ENCODE results near the gene ARHGAP27. TPM values are rescaled to one million over a fixed set of nuclear protein-coding genes. Genes with fewer than 3 reads are reported as not detected.
"Not testable (repeated sequence)": the region's sequence is repeated elsewhere in the genome, so short reads cannot be mapped to it uniquely, and the experiment has no call there.

Gene ARHGAP27
- polyA plus RNA-seq (2014; cell fraction: cytosol; rRNA removed) = 3.6 and 6.1 TPM in 2 replicates
- 17.7 and 23.1 TPM in 2 replicates for polyA plus RNA-seq (2014; cell fraction: nucleus; rRNA removed)

DNA sequence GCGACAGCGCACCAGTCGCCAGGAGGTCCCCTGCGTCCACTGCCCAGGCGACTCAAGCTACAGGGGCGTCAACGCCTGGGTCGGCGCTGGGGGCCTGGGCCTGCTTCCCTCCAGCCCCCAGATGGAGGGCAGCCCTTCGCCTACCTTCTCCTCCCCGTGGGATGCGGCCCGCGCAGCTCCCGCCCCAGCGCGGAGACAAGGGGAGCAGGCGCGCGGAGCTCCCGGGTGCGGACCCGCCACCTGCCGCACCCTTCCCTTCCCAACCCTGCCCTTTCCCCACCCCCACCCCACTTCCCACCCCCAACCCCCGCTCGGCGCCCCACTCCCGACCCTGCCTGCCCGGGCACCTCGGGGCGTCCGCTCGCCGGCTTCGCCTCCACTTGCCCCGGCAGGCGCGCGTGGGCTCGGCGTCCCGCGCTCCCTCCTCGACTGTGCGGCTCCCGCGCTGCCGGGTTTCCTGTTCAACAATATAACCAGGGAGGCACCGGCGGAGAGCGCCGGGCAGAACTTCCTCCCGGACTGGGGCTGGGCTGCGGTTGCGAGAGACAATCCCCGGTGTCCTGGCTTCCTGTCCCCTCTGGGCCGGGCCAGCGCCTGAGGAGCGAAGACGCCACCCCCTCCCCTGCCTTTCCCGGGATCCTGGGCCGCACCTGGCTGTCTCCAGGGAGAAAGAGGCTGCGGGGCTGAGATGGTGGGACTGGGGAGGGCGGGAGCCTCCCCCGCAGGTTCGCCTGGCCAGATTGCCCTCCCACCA, at the start of gene ARHGAP27:
TSS of gene ARHGAP27 (minus strand) at position 466 of the 754 bp plus-strand sequence. CDS start 2,591 bp downstream, outside the sequence.
- DNase-seq (ENCODE audit: low spot score) = no peak

DNA sequence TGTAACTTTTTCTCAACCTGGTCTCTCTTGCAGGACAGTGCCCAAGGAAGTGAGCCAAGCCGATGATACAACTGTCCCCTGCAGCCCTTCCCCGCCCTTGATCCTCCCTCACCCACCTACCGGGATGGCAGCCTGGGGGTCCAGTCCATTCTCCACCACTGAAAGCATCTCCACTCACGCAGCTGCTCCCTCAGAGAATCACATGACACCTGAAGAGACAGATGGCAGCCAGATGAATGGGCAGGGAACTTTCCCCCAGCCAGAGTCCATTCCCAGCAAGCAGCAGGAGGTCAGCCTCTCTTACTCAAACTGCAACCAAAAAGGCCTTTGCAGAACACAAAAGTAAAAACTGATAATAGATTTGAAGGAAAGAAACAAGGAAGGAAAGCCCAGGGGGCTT, 49.6 kb upstream of the ARHGAP27 start:
- DNase-seq (ENCODE audit: low spot score) = not testable (repeated sequence)

DNA sequence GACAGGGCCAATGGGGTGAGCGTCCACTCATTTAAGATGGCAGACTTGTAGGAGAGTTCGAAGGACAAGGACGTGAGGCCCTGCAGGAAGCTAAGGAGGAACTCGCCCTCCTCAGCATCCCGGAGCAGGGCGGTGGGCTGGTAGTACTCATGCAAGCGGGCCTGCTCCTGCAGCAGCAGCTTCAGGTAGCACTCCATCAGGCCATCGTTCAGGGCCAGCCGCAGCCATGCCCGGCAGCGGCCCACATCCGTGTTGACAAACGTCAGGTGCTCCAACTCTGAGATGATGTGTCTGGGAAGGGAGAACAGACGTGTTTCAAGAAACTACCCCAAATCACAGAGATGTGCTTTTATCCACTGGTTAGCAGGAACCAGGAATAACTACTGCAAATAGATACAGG, 42.8 kb upstream of the ARHGAP27 start:
- DNase-seq (ENCODE audit: low spot score) = not testable (repeated sequence)

GRCh38 chr17:45472249-45472648, 39.6 kb upstream of the ARHGAP27 start:
- DNase-seq (ENCODE audit: low spot score) = not testable (repeated sequence)

DNA sequence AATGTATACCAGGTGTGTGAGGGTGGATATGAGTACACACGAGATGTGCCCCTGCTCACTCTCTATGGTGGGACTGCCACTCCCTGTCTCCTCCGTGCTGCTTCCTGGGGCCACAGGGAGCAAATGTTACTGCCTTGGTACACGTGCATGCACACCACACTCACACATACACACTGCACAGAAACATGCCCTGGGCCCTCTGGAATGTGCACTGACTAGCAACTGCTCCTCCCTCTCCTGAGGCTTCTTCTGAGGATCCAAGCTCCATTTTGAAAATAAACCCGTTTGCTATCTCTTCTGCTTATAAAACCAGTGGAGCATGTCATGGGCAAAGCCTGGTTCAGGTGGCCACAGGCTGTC, 36.5 kb upstream of the ARHGAP27 start:
- not testable (repeated sequence) for DNase-seq (ENCODE audit: low spot score)

- not testable (repeated sequence) for DNase-seq (ENCODE audit: low spot score)
These were observed 35.9 kb upstream of the ARHGAP27 start for GRCh38 chr17:45468293-45469203.

GRCh38 chr17:45461524-45462327, 29.1 kb upstream of the ARHGAP27 start:
- DNase-seq (ENCODE audit: low spot score) = not testable (repeated sequence)

DNA sequence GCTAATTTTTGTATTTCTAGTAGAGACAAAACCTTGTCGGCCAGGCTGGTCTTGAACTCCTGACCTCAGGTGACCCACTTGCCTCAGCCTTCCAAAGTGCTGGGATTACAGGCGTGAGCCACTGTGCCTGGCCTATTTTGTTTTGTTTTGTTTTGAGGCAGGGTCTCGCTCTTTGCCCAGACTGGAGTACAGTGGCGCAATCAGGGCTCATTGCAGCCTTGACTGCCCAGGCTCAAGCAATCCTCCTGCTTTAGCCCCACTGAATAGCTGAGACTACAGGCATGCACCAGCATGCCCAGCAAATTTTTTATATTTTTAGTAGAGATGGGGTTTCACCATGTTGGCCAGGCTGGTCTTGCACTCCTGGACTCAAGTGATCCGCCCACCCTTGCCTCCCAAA, 27.8 kb upstream of the ARHGAP27 start:
- not testable (repeated sequence) for DNase-seq (ENCODE audit: low spot score)

GRCh38 chr17:45454341-45454740, 21.7 kb upstream of the ARHGAP27 start:
- DNase-seq (ENCODE audit: low spot score) = not testable (repeated sequence)

DNA sequence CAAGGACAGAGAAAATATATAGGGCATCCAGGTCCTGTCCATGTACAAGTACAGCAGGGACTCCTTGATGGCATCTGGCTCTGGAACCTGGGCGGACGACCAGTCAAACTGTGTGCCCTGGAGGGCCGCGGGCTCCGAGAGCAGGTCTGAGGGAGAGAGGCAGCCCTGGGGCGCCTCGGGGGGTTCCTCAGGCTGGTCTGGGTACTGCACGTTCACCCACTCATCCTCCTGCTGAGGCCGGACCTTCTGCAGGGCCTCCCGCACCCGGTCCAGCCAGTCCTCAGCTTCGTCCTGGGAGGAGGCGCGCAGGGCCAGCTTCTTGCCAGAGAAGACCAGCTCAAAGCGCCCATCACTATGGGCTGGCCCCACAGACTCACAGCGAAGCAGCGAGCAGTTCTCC, 21.1 kb upstream of the ARHGAP27 start:
- DNase-seq (ENCODE audit: low spot score) = not testable (repeated sequence)

- not testable (repeated sequence) for DNase-seq (ENCODE audit: low spot score)
These were observed 20.5 kb upstream of the ARHGAP27 start for GRCh38 chr17:45453225-45453534.

DNA sequence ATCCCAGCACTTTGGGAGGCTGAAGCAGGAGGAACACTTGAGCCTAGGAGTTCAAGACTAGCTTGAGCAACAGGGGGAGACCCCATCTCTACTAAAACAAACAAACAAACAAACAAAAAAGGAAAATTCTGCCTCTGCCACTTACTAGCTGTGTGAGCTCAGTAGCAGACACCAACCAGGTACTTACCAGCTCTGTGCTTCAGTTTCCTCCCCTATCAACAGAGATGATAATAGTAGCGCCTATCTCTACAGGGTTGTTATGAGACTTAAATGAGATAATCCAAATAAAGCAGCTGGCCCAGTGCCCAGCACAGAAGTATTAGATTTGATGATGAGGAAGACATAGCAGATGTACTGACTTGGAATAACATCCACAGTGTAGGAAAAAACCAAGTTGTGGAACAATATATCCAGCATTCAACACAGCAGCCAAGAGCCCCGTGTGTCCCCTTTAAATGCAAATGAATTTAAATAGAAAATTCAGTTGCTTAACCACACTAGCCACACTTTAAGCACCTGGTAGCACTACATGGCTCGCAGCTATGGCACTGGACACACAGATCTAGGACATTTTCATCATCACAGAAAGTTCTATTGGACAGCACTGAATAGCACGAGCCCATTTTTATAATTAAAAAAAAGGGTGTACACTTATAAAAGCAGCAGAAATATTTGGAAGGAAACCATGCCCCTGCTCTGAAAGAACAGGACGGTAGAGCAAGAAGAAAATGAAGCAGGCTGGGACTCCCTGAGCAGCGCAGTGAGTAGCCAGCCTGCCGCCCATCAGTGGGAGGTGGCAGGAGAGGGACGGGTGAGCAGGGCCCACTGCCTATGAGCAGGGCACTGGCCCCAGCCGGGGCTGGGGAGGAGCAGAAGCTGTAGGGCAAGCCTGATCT, 19.9 kb upstream of the ARHGAP27 start:
- DNase-seq (ENCODE audit: low spot score) = not testable (repeated sequence)

DNA sequence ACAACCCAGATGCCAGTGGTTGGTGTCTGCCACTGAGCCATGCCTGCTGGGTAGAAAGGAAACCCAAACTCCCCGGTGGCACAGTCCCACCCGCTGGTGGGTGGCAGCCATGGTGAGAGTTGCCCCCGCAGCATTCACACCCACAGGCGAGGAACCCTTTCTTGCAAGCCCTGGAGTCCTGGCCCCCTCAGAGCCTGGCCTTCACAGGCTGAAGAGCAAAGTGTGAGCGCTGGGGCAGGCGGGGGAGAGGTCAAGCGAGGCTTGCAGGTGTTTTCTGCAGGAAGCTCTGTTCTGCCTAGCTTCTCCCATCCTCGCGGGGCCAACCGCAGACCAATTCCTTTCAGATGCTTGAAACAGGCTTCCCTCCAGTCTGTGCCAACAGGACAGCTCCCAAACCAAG, 19.0 kb upstream of the ARHGAP27 start:
- DNase-seq (ENCODE audit: low spot score) = not testable (repeated sequence)

GRCh38 chr17:45451131-45451530, 18.5 kb upstream of the ARHGAP27 start:
- no peak for DNase-seq (ENCODE audit: low spot score)

GRCh38 chr17:45449708-45450329, 17.1 kb upstream of the ARHGAP27 start:
- not testable (repeated sequence) for DNase-seq (ENCODE audit: low spot score)

DNA sequence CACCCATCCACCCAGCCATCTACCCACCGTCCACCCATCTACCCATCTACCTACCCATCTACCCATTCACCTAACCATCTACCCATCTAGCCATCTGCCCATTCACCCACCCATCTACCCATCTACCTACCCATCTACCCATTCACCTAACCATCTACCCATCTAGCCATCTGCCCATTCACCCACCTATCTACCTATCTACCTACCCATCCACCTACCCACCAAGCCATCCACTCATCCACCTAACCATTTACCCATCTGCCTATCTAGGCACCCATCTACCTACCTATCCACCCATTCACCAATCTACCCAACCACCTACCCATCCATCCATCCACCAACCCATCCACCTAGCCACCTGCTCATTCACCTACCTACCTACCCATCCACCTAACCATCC, 16.6 kb upstream of the ARHGAP27 start:
- DNase-seq (ENCODE audit: low spot score) = not testable (repeated sequence)

DNA sequence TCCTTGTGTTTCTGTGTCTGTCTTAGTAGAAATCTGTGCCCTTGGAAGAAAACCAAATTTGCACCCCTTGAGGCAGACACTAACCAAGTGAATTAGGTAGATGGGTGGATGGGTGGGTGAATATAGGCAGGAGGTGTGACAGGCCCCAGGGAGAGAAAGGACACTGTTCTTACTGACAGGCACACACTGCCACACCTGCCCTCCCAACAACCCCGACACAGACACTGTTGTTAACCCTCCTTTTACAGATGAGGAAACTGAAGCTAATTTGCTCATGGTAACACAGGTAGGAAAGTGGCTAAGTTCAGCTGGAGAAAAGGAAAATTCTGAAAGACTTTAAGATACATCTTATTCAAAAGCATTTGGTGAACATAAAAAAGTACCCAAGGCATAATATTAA, 15.8 kb upstream of the ARHGAP27 start:
- DNase-seq (ENCODE audit: low spot score) = not testable (repeated sequence)

- DNase-seq (ENCODE audit: low spot score) = not testable (repeated sequence)
These were observed 15.4 kb upstream of the ARHGAP27 start for GRCh38 chr17:45448066-45448465.

- DNase-seq (ENCODE audit: low spot score) = not testable (repeated sequence)
These were observed 15.0 kb upstream of the ARHGAP27 start for GRCh38 chr17:45447650-45448049.

Data from SK-N-DZ (cell line).